Psoas muscle (tissue), 8 donors: Measurements from ENCODE around the gene GRK5. TPM values are rescaled to one million over a fixed set of nuclear protein-coding genes. Genes with fewer than 3 reads are reported as not detected.

Experiments
- ATAC-seq, 4 donors: fragments of 200-7000 bp; cut with Tn5 transposase; one replicate each; pipeline ENCODE4 v1.9.1; 2020; ENCODE audit warnings: moderate library complexity in 3 of 4, mild to moderate bottlenecking in 2 of 4
- DNase-seq, 2 donors: peaks; one replicate each; pipeline ENCODE4 v3.0.0-alpha.2; 2020
- H3K27ac ChIP-seq: fragments of 200-600 bp; one replicate; pipeline ENCODE4 v1.8.0; 2022
- H3K27me3 ChIP-seq, 3 donors: fragments of 200-600 bp in 1 of 3; one replicate each; pipeline versions ENCODE4 v1.6.1 to v1.8.0; 2013 to 2022; ENCODE audit warnings: low read length in 2 of 3, mild to moderate bottlenecking in 2 of 3, moderate library complexity in 1 of 3; ENCODE audit not compliant: insufficient read depth in 3 of 3
- H3K36me3 ChIP-seq, 2 donors: fragments of 200-600 bp in 1 of 2; one replicate each; pipeline versions ENCODE4 v1.6.1 to v1.8.0; 2013 to 2022; ENCODE audit warnings: low read depth in 1 of 2, mild to moderate bottlenecking in 1 of 2, moderate library complexity in 1 of 2; ENCODE audit not compliant: insufficient read depth in 1 of 2
- H3K4me1 ChIP-seq: fragments of 200-600 bp; one replicate; pipeline ENCODE4 v1.8.0; 2022
- H3K4me3 ChIP-seq: fragments of 200-600 bp; one replicate; pipeline ENCODE4 v1.8.0; 2022; ENCODE audit warnings: mild to moderate bottlenecking
- H3K9me3 ChIP-seq: fragments of 200-600 bp; one replicate; pipeline ENCODE4 v1.8.0; 2022
- WGBS, 3 donors: extraction: QIAGEN DNeasy Blood & Tissue Kit; methylation state at CpG; one replicate each; pipeline versions ENCODE4 v1.1.6 to v1.1.7; 2013; 5-methylcytosine and 5-hydroxymethylcytosine counted together
- intact Hi-C, 2 donors: fragments of 100-400 bp; cut with DNase I; formaldehyde crosslinking; loops; one replicate each; pipeline versions ENCODE4 v1.11.0 to v1.14.2; 2022
- polyA plus RNA-seq, 3 donors: library from polyadenylated mRNA; stranded (reverse); fragments of 200-250 nt; gene quantifications; one replicate each; pipeline ENCODE4 v1.2.3, GENCODE V29; 2013
- total RNA-seq, 4 donors: library from RNA; stranded (reverse); fragmentation: NEBNext Ultra II Directional in 2 of 4; extraction: Animal tissue kit (Norgen Biotek cat#: 25700) in 2 of 4; gene quantifications; one replicate each; pipeline versions ENCODE4 v1.2.1 to v1.2.4, GENCODE V29; 2021 to 2023
- TF ChIP-seq, protein P1 (sequence below): fragments of 200-600 bp; IDR thresholded peaks from one replicate; pipeline ENCODE4 v1.8.0; 2022; ENCODE audit warnings: antibody characterized with exemption
- donor health status: healthy with polysubstance abuse.
- donor health status: DM: no; HTN: no; CAD: no; lungs with moderate emphysema.
- donor health status: Bipolar disorder and iron deficiency.
- donor health status: healthy.
- donor health status: DM: yes; HTN: yes; CAD: no.
- donor health status: DM: no; HTN: no; CAD: no.
- donor health status: DM: no; HTN: no; CAD: no.
- donor health status: DM: yes; HTN: yes; CAD: no.

The GRK5 gene
- total and polyA plus RNA-seq, 7 donors = 7.0 to 15.5 (median 8.0) TPM

DNA sequence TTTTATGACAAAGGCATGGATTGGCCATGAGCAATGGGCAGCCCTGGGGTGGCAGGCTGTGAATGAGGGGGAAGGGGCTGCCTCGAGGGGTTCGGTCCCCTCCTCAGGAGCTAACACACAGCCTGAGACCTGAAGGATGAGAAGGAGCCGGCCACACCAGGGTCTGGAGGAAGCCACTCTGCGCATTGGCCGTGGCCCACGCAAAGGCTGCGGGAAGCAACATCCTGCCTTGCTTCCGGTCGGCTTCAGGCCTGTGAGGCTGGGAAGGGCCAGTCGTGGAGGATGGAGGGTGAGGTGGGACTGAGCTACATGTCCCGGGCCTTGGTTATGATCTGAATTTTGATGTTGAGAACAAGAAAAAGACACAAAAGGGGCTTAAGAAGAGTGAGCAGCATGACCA, 285.8 kb downstream of the GRK5 start:
- no peaks in the 10 kb centered on the region for H3K36me3 ChIP-seq
- H3K4me1 ChIP-seq = no peaks in the 10 kb centered on the region
- no peak overlapping the region for H3K4me3 ChIP-seq
- H3K27me3 ChIP-seq = no peaks in the 10 kb centered on the region
- DNase-seq (no peak), ATAC-seq (no peak)
- intact Hi-C loops = no loop called here
- H3K9me3 ChIP-seq = no peaks in the 10 kb centered on the region
- 70 to 80% (median 73%) methylated on average over 11 of the region's 11 CpGs for WGBS, 3 donors
- no peak overlapping the region for H3K27ac ChIP-seq
- TF ChIP-seq, protein P1, sequence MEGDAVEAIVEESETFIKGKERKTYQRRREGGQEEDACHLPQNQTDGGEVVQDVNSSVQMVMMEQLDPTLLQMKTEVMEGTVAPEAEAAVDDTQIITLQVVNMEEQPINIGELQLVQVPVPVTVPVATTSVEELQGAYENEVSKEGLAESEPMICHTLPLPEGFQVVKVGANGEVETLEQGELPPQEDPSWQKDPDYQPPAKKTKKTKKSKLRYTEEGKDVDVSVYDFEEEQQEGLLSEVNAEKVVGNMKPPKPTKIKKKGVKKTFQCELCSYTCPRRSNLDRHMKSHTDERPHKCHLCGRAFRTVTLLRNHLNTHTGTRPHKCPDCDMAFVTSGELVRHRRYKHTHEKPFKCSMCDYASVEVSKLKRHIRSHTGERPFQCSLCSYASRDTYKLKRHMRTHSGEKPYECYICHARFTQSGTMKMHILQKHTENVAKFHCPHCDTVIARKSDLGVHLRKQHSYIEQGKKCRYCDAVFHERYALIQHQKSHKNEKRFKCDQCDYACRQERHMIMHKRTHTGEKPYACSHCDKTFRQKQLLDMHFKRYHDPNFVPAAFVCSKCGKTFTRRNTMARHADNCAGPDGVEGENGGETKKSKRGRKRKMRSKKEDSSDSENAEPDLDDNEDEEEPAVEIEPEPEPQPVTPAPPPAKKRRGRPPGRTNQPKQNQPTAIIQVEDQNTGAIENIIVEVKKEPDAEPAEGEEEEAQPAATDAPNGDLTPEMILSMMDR = no peak

DNA sequence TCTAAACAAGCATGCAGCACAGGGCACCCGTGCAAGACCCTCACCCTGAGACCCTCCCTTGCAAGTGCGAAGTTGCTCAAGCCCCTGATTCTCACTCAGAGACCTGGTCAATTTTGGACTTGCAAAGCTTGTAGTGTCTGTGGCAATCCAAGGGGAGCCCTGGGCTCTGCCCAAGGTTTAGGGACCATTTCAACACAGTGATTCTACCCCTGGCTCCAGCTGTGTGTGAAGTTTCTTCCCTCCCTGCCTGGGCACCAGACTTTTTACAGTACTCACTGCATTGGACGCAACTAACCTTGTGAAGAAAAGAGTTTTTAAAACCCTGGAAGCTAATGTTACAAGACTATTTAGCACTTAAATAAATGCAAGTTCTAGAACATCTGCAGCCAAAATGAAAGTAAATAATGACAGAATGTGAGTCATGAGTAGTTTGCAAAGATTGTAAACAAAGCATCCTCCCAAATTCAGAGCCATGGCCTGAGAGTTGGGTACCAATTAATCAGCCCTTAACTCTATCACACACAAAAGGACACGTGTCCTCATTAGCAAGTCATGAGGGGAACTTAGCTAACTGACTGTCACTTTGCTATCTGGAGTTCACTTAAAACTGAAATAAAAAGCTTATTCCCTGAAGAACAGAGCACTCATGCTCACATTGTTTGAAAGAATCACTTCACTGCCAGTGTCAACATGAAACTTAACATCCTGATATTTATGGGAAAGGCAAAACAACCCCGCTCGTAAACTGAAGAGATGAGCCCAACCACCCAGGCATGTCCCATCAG, 287.1 kb downstream of the GRK5 start:
- H3K36me3 ChIP-seq = no peaks in the 10 kb centered on the region
- H3K4me3 ChIP-seq = no peak overlapping the region
- WGBS, 3 donors = 65 to 70% (median 68%) methylated on average over 6 of the region's 6 CpGs
- TF ChIP-seq, protein P1 = no peak
- H3K27me3 ChIP-seq = no peaks in the 10 kb centered on the region
- H3K27ac ChIP-seq = no peak overlapping the region
- intact Hi-C loops = no loop called here
- DNase-seq (no peak), ATAC-seq (peak in 1 of 4 donors; percentile 37)
- no peaks in the 10 kb centered on the region for H3K9me3 ChIP-seq
- H3K4me1 ChIP-seq = no peaks in the 10 kb centered on the region

DNA sequence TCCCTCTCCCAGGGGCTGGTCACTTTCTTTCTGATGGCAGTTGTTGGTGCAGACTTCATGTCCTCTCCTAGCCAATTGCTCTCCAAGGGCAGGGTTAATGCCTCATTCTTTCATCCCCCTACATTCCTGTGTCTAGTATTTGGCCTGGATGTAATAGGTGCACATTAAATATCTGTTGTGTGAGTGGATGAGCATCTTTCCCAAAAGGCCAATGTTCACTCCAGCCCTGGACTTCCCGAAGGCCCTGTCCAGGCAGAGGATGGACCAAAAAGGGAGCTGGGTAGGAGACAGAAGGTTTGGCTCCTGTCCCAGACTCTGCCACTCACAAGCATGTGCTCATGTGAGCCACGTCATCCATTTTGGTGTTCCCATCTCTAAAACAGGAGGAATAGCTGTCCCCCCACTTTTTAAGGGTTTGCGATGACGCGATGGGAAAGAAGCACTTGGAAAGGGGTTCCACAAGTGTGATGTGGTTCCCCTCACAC, 287.7 kb downstream of the GRK5 start:
- intact Hi-C loops = no loop called here
- H3K36me3 ChIP-seq = no peaks in the 10 kb centered on the region
- no peak overlapping the region for H3K27ac ChIP-seq
- no peaks in the 10 kb centered on the region for H3K4me1 ChIP-seq
- no peaks in the 10 kb centered on the region for H3K9me3 ChIP-seq
- no peak for ATAC-seq
- 85 to 92% (median 89%) methylated on average over 5 of the region's 5 CpGs for WGBS, 3 donors
- H3K27me3 ChIP-seq = no peaks in the 10 kb centered on the region
- TF ChIP-seq, protein P1 = no peak
- no peak overlapping the region for H3K4me3 ChIP-seq
- DNase-seq = no peak

DNA sequence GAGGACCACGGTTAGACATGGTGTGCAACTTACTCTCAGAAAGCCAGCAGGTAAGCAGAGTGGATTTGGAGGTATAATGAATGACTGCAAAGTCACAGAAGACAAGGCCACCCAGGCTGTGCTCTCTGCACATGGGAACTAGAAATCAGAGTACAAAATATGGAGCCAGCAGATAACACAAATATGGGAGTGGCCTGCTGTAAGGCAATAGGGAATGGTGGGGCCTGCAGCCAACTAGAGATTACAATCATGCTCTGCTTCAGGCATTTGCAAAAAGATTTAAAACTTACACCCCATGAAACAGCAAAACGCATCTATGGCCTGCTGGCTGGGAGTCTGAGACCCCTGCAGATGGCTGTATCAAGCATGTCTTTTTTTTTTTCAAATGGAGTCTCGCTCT, 288.2 kb downstream of the GRK5 start:
- no peak overlapping the region for H3K27ac ChIP-seq
- H3K9me3 ChIP-seq = no peaks in the 10 kb centered on the region
- no peaks in the 10 kb centered on the region for H3K27me3 ChIP-seq
- no peak for DNase-seq
- TF ChIP-seq, protein P1 = no peak
- H3K4me1 ChIP-seq = no peaks in the 10 kb centered on the region
- no peak overlapping the region for H3K4me3 ChIP-seq
- WGBS, 3 donors = 93 to 97% (median 93%) methylated on average over 3 of the region's 3 CpGs
- intact Hi-C loops = no loop called here
- ATAC-seq = no peak
- H3K36me3 ChIP-seq = no peaks in the 10 kb centered on the region
